ENCODE results near the gene MSL3.

MSL3 gene

DNA sequence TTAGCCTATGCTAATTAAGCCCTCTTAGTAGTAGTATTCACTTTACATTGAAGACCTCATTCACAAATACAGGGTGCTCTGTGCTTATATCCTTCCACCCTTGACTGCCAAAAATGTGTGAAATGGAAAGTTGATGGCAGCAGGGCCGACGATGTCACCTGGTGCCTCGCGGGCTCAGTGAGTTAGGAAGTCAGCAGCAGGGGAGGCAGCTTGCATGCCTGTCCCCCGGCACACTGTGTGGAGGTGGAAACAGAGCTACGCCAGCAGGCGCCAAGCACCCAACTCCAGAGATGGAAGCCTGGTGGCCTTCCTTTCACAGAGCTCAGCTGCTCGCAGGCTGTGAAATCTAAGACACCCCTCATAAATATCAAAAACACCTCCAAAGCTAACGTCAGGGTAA, 8.4 kb downstream of the MSL3 start:
- TF ChIP-seq CTCF (IDR thresholded peaks at IDR 0.05; ENCODE audit: control extremely low read depth, extremely low read depth, low read depth, missing control alignments): no peak
- DNase-seq (ENCODE audit: extremely low spot score): no peak
- ChIA-PET CTCF (interaction anchor here (1.0 to 2.7 kb wide), 4 partner anchors 21 to 235 kb away, joined by 3 to 10 read pairs (median 3); no protein-coding TSS in a partner anchor), POLR2A (interaction anchor here (0.5 kb wide), 1 partner anchor 59 kb away, joined by 4 read pairs; no protein-coding TSS in a partner anchor)

DNA sequence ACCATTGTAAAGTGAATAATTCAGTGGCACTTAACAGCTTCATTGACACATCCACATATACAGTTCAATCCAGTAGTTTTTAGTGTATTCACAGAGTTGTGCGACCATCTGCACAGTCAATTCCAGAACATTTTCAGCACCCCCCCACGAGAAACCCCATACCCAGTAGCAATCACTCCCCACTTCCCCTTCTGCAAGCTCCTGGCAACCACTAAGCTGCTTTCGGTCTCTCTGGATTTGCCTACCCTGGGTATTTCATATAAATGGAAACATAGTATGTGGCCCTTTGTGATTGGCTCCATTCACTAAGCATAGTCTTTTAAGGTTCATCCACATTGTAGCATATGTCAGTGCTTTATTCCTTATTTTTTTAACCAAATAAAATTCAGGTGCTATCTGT, 10.0 kb downstream of the MSL3 start:
- ChIA-PET CTCF (interaction anchor here (1.1 to 2.7 kb wide), 3 partner anchors 9 to 236 kb away, joined by 4 to 10 read pairs (median 7); partner anchors contain the start of gene MSL3), POLR2A (no interaction called here)
- DNase-seq (ENCODE audit: extremely low spot score): peak; percentile 20
- no peak for TF ChIP-seq CTCF (IDR thresholded peaks at IDR 0.05; ENCODE audit: control extremely low read depth, extremely low read depth, low read depth, missing control alignments)

- DNase-seq (ENCODE audit: extremely low spot score): peak; percentile 65
- POLR2A ChIA-PET: no interaction called here
- CTCF ChIA-PET: interaction anchor here (0.7 to 3.5 kb wide), 8 partner anchors 9 to 388 kb away, joined by 3 to 21 read pairs (median 7); partner anchors contain the start of gene MSL3
- TF ChIP-seq CTCF (IDR thresholded peaks at IDR 0.05; ENCODE audit: control extremely low read depth, extremely low read depth, low read depth, missing control alignments): peak; percentile 67
Measured at GRCh38 chrX:11770320-11770719, 12.3 kb downstream of the MSL3 start.

DNA sequence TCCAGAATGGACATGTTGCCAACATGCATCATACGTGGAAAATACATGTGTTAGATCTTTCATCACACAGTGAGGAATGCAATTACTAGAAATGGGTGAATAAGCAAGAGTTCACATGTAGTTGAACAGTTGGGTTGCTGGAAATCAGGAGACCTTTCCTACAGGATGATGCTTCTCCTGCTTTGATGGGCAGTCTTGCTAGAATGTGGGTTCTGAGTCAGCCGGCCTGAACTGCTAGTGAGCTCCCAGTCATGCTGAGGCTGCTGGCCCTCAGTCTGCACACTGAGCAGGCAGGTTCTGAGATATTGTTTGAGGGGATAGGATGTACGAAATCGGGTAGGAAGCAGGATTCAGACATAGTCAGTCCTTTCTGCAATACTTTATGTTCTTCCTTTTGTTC, 20.2 kb downstream of the MSL3 start:
- TF ChIP-seq CTCF (IDR thresholded peaks at IDR 0.05; ENCODE audit: control extremely low read depth, extremely low read depth, low read depth, missing control alignments): no peak
- ChIA-PET POLR2A (no interaction called here), CTCF (interaction anchor here (0.8 to 2.0 kb wide), 3 partner anchors 9 to 243 kb away, joined by 3 to 9 read pairs (median 3); no protein-coding TSS in a partner anchor)
- DNase-seq (ENCODE audit: extremely low spot score): no peak

DNA sequence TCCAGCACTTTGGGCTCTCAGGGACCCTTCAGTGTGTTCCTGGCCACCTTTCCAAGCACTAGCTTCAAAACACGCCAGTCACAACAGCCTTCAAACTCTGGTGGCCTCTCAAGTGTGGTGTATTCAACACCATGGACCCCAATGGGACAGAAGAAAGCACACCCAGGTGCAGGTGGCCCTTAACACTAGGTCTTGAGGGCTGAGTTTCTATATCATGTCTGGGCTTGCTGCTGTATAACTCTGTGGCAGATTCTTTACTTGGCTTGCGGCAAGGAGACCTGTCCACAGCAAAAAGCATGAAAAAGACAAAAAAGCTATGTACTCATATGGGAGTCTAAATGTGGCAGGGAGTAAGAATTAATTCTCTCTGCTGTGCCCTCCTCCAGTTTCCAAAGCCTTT, 23.1 kb downstream of the MSL3 start:
- TF ChIP-seq CTCF (IDR thresholded peaks at IDR 0.05; ENCODE audit: control extremely low read depth, extremely low read depth, low read depth, missing control alignments): no peak
- CTCF ChIA-PET: interaction anchor here (1.1 to 2.2 kb wide), 3 partner anchors 10 to 246 kb away, joined by 3 to 11 read pairs (median 5); no protein-coding TSS in a partner anchor
- POLR2A ChIA-PET: no interaction called here
- DNase-seq (ENCODE audit: extremely low spot score): no peak

DNA sequence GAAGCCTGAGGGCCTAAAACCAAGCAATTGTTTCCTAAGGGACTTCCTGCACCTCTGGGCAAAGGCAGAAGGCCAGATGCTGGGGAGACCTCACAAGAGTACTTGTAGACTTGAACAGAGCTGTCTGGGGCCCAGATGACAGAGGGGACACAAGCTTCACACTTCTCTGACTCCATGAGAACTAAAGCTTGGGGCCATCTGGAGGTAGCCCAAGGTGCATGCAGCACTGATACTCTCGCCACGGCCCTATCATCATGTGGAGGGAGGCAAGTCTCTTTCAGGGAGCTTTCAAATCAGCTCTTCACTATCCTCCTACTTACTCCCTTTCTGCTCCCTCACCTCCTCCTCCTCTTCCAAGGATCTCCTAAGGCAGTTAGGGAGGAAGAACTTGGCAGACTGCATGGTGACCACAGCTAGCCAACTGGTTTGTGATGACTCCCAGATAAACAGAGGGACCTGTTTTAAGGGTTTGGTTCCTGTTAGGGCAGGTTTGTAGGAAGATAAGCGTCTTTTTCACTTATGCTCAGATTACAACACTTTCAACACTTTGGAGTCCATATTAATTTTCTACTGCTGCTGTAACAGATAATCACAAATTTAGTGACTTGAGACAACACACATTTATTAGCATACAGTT, 23.8 kb downstream of the MSL3 start:
- ChIA-PET POLR2A (no interaction called here), CTCF (interaction anchor here (1.1 to 2.2 kb wide), 3 partner anchors 10 to 246 kb away, joined by 3 to 11 read pairs (median 5); no protein-coding TSS in a partner anchor)
- TF ChIP-seq CTCF (IDR thresholded peaks at IDR 0.05; ENCODE audit: control extremely low read depth, extremely low read depth, low read depth, missing control alignments): no peak
- no peak for DNase-seq (ENCODE audit: extremely low spot score)
